Measurements from ENCODE around the gene PCBP3. TPM values are rescaled to one million over a fixed set of nuclear protein-coding genes. Genes with fewer than 3 reads are reported as not detected.

The PCBP3 gene
- total RNA-seq, 1 experiment from 2014 or later: 10.9 TPM

DNA sequence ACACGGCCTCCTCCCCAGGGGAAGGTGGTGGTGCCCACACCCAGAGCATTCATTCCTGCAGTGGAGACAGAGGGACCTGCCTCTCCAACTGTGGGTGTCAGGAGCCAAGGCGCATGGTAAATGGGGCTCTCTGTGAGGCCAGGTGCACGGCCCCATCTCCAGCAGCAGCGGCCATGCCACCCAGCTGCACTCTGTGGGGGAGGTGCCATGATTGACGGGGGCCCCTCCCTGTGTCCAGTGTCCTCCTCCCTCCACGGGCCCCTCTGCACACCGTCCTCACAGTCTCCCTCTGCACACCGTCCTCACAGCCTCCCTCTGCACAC is 254.5 kb downstream of the PCBP3 start:
- Histone ChIP-seq H3K9me3 (ENCODE audit: control insufficient read depth, low read depth, low read length) (no peaks in the 10 kb centered on the region), H3K79me2 (ENCODE audit: insufficient read depth, low read length) (no peaks in the 10 kb centered on the region), H3K27me3 (ENCODE audit: insufficient read depth, low read length) (no peaks in the 10 kb centered on the region), H3K4me1 (ENCODE audit: insufficient read depth, low read length) (no peaks in the 10 kb centered on the region), H3K4me2 (ENCODE audit: insufficient read depth, insufficient read length, low read length) (no peak overlapping the region), H2BK5ac (ENCODE audit: insufficient read length, low read length) (no peak overlapping the region), H3K56ac (ENCODE audit: insufficient read length, low read depth, low read length) (no peak overlapping the region), H3K14ac (ENCODE audit: insufficient read depth, low read length) (no peak overlapping the region), H2BK12ac (ENCODE audit: insufficient read length, low read depth, low read length) (no peak overlapping the region), H2AFZ (ENCODE audit: low read length) (no peak overlapping the region), H3K79me1 (ENCODE audit: insufficient read depth, low read depth, low read length, poor library complexity, severe bottlenecking) (no peaks in the 10 kb centered on the region), H3K18ac (ENCODE audit: insufficient read length, low read depth, low read length) (no peak overlapping the region), H3K4ac (ENCODE audit: low read depth, low read length) (no peak overlapping the region), H3K9ac (ENCODE audit: extremely low read depth, insufficient read length, low read length) (no peak overlapping the region), H3T11ph (ENCODE audit: low read length) (no peak overlapping the region), H4K8ac (replicated peaks; ENCODE audit: insufficient read length, low read depth, low read length) (no peak overlapping the region), H2AK5ac (ENCODE audit: insufficient read length, low read length) (no peak overlapping the region), H3K23me2 (ENCODE audit: insufficient read length, low read depth, low read length, poor library complexity, severe bottlenecking) (no peaks in the 10 kb centered on the region), H4K5ac (ENCODE audit: insufficient read length, low read depth, low read length) (no peak overlapping the region), H2BK15ac (ENCODE audit: low read depth, low read length) (no peak overlapping the region), H4K91ac (ENCODE audit: insufficient read length, low read depth, low read length) (no peak overlapping the region), H2BK120ac (ENCODE audit: low read depth, low read length, poor library complexity, severe bottlenecking) (no peak overlapping the region), H4K20me1 (ENCODE audit: control insufficient read depth, insufficient read depth, insufficient read length) (no peaks in the 10 kb centered on the region), H3K23ac (ENCODE audit: insufficient read length, low read depth, low read length) (no peak overlapping the region), H3K27ac (ENCODE audit: insufficient read length, low read depth, low read length) (no peak overlapping the region), H2BK20ac (ENCODE audit: low read depth, low read length, poor library complexity, severe bottlenecking) (no peak overlapping the region)
- no peaks in the 10 kb centered on the region for H3K9me3 Mint-ChIP-seq
- no peak for DNase-seq
- H3K27me3 Mint-ChIP-seq (ENCODE audit: low read depth): peaks cover 4% of the 10 kb centered on the region
- no peak overlapping the region for H3K4me3 Mint-ChIP-seq
- 0 out of 4 replicates have a peak, but pooled peaks cover 2 to 3% of the 10 kb centered on the region in 2 experiments for H3K4me1 Mint-ChIP-seq
- no CpG with 5 or more reads among the region's 8 CpGs for WGBS (ENCODE audit: extremely low coverage, insufficient read length, low lambda C conversion rate)
- TF ChIP-seq, protein P1, sequence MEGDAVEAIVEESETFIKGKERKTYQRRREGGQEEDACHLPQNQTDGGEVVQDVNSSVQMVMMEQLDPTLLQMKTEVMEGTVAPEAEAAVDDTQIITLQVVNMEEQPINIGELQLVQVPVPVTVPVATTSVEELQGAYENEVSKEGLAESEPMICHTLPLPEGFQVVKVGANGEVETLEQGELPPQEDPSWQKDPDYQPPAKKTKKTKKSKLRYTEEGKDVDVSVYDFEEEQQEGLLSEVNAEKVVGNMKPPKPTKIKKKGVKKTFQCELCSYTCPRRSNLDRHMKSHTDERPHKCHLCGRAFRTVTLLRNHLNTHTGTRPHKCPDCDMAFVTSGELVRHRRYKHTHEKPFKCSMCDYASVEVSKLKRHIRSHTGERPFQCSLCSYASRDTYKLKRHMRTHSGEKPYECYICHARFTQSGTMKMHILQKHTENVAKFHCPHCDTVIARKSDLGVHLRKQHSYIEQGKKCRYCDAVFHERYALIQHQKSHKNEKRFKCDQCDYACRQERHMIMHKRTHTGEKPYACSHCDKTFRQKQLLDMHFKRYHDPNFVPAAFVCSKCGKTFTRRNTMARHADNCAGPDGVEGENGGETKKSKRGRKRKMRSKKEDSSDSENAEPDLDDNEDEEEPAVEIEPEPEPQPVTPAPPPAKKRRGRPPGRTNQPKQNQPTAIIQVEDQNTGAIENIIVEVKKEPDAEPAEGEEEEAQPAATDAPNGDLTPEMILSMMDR (conservative IDR thresholded peaks at IDR 0.05): no peak
- H3K27ac Mint-ChIP-seq: no peak overlapping the region
- 0 out of 7 replicates have a peak, but pooled peaks cover 0 to 2% (median 0%) of the 10 kb centered on the region in 3 experiments for H3K36me3 Mint-ChIP-seq (ENCODE audit: insufficient read depth in 1 of 3, low read depth in 3 of 3)
